HepG2 (cell line): Measurements from ENCODE around the gene ZNRD2. TPM values are rescaled to one million over a fixed set of nuclear protein-coding genes. Genes with fewer than 3 reads are reported as not detected.

Source experiments
- BORCS8-MEF2B ChIP-seq: sonication (generic); formaldehyde crosslinking; IDR thresholded peaks from 2 replicates; pipeline ENCODE4 v1.8.0; 2022; ENCODE audit warnings: mild to moderate bottlenecking, missing genetic modification reagents
- EEA1 ChIP-seq: sonication (generic); formaldehyde crosslinking; IDR thresholded peaks from 2 replicates; pipeline ENCODE4 v1.5.1; 2020; ENCODE audit warnings: mild to moderate bottlenecking, missing genetic modification reagents, borderline replicate concordance
- KDM2A ChIP-seq: sonication (generic); formaldehyde crosslinking; IDR thresholded peaks from 2 replicates; pipeline ENCODE4 v1.4.0; 2020; ENCODE audit warnings: low read depth, missing genetic modification reagents, borderline replicate concordance
- NCOA2 ChIP-seq: sonication (generic); formaldehyde crosslinking; IDR thresholded peaks from 2 replicates; pipeline ENCODE4 v1.8.0; 2022; ENCODE audit warnings: inconsistent platforms
- REL ChIP-seq: sonication (generic); formaldehyde crosslinking; conservative IDR thresholded peaks from 2 replicates; pipeline ENCODE4 v1.8.0; 2022; ENCODE audit warnings: mild to moderate bottlenecking, missing genetic modification reagents, moderate library complexity
- SMAD1 ChIP-seq: sonication (generic); formaldehyde crosslinking; IDR thresholded peaks from 2 replicates; pipeline ENCODE4 v1.4.0; 2020; ENCODE audit warnings: missing genetic modification reagents, low read depth, mild to moderate bottlenecking, borderline replicate concordance
- SOX13 ChIP-seq, 3 experiments: fragments of 450-650 bp in 1 of 3; sonication (generic) in 1 of 3; formaldehyde crosslinking in 1 of 3; IDR thresholded peaks in 2 of 3; conservative IDR thresholded peaks in 1 of 3; 2 replicates each; pipeline versions ENCODE4 v1.5.0 to v1.6.1; 2016 to 2020; ENCODE audit warnings: antibody characterized with exemption in 1 of 3, mild to moderate bottlenecking in 1 of 3, missing compliant biosample characterization in 1 of 3, missing genetic modification reagents in 1 of 3, moderate library complexity in 1 of 3
- ZBTB38 ChIP-seq: sonication (generic); formaldehyde crosslinking; IDR thresholded peaks from 2 replicates; pipeline ENCODE4 v1.5.1; 2020; ENCODE audit warnings: mild to moderate bottlenecking, missing genetic modification reagents
- ZNF296 ChIP-seq: sonication (generic); formaldehyde crosslinking; conservative IDR thresholded peaks from 2 replicates; pipeline ENCODE4 v1.5.0; 2020; ENCODE audit warnings: mild to moderate bottlenecking, missing genetic modification reagents
- ZNF431 ChIP-seq: sonication (generic); formaldehyde crosslinking; IDR thresholded peaks from 2 replicates; pipeline ENCODE4 v1.9.0; 2022; ENCODE audit warnings: missing genetic modification reagents, low read depth, mild to moderate bottlenecking, borderline replicate concordance
- ZNF83 ChIP-seq: sonication (generic); formaldehyde crosslinking; IDR thresholded peaks from 2 replicates; pipeline ENCODE4 v1.4.0; 2020; ENCODE audit warnings: missing genetic modification reagents, mild to moderate bottlenecking, borderline replicate concordance
- polyA plus RNA-seq, 8 experiments: library from polyadenylated mRNA; depleted of rRNA in 3 of 8; stranded (reverse) in 7 of 8; unstranded in 1 of 8; fragments of >200 nt; fragmentation: Illumina TruSeq in 4 of 8; extraction: Trizol in 4 of 8; gene quantifications; 2 replicates each; pipeline versions ENCODE4 v1.2.1 to v1.2.3, GENCODE V29; 2011 to 2016; ENCODE audit warnings: low read depth in 4 of 8, missing spikeins in 1 of 8, mixed read lengths in 1 of 8; ENCODE audit not compliant: insufficient read depth in 1 of 8
- total RNA-seq, 5 experiments: library from RNA; depleted of rRNA; stranded (reverse); fragments of >200 nt; fragmentation: Illumina TruSeq; extraction: Trizol; gene quantifications; 2 replicates each; pipeline ENCODE4 v1.2.3, GENCODE V29; 2016; ENCODE audit warnings: low read depth in 1 of 5
- TF ChIP-seq, protein P1 (sequence below): sonication (generic); formaldehyde crosslinking; IDR thresholded peaks from 2 replicates; pipeline ENCODE4 v1.9.0; 2021; ENCODE audit warnings: missing genetic modification reagents, borderline replicate concordance
- TF ChIP-seq, protein P2 (sequence below): sonication (generic); formaldehyde crosslinking; IDR thresholded peaks from 2 replicates; pipeline ENCODE4 v1.5.0; 2020; ENCODE audit warnings: mild to moderate bottlenecking, missing genetic modification reagents, moderate library complexity
- TF ChIP-seq, protein P3 (sequence below): sonication (generic); formaldehyde crosslinking; IDR thresholded peaks from 2 replicates; pipeline ENCODE4 v1.9.0; 2022; ENCODE audit warnings: low read depth, missing genetic modification reagents
- TF ChIP-seq, protein P4 (sequence below): sonication (generic); formaldehyde crosslinking; IDR thresholded peaks from 2 replicates; pipeline ENCODE4 v1.5.0; 2020; ENCODE audit warnings: missing genetic modification reagents
- TF ChIP-seq, protein P5 (sequence below): sonication (generic); formaldehyde crosslinking; IDR thresholded peaks from 2 replicates; pipeline ENCODE4 v1.8.0; 2022; ENCODE audit warnings: missing genetic modification reagents, mild to moderate bottlenecking, borderline replicate concordance
- TF ChIP-seq, protein P6 (sequence below): sonication (generic); formaldehyde crosslinking; IDR thresholded peaks from 2 replicates; pipeline ENCODE4 v1.4.0; 2020; ENCODE audit warnings: missing genetic modification reagents

ZNRD2 gene
- total and polyA plus RNA-seq, 2 of the 13 experiments (the other 11 are each of a cell fraction or from before 2014, with no cell fraction given), result 29.2 to 34.0 TPM

DNA sequence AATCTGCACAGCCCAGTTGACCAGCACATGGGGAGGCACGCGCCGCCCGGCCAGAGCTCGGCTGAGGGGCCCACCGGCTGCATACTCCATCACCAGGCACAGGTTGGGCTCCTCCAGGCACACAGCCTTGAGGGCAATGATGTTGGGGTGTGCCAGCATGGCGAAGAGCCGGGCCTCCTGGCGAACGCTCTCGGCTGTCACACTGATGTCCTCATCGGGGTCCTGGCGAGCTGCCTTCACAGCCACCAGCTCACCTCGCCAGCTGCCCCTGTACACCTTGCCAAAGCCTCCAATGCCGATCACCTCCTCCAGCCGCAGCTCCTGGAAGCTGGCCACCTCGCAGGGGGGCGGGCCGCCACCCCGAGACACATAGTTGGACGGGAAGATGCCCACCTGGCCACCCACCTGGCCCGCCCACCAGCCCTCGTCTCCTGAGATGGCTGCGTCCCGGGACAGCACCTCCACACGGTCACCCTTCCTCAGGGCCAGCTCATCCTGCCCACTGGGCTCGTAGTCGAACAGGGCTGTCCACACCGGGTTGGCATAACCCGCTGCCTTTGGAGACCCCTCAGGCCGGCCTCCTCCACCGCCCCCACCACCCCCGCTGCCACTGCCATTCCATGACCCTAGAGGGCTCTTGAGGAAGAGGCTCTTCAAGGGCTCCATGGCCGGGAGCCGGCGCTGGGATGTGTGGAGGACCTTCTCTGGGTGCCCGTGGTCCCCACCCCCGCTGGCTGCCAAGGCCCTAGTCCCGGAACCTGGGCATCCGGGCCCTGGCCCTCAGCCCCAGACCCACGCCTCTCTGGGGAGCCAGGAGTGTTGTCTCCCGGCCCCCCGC lies 43.0 kb downstream of the ZNRD2 start (continued):
- no peak for TF ChIP-seq SOX13 (IDR thresholded peaks at IDR 0.05)
- TF ChIP-seq SOX13 (CRISPR knock-in tag; conservative IDR thresholded peaks at IDR 0.05 in 1 of 2, IDR thresholded peaks at IDR 0.05 in 1 of 2), result no peak
- TF ChIP-seq, protein P1, sequence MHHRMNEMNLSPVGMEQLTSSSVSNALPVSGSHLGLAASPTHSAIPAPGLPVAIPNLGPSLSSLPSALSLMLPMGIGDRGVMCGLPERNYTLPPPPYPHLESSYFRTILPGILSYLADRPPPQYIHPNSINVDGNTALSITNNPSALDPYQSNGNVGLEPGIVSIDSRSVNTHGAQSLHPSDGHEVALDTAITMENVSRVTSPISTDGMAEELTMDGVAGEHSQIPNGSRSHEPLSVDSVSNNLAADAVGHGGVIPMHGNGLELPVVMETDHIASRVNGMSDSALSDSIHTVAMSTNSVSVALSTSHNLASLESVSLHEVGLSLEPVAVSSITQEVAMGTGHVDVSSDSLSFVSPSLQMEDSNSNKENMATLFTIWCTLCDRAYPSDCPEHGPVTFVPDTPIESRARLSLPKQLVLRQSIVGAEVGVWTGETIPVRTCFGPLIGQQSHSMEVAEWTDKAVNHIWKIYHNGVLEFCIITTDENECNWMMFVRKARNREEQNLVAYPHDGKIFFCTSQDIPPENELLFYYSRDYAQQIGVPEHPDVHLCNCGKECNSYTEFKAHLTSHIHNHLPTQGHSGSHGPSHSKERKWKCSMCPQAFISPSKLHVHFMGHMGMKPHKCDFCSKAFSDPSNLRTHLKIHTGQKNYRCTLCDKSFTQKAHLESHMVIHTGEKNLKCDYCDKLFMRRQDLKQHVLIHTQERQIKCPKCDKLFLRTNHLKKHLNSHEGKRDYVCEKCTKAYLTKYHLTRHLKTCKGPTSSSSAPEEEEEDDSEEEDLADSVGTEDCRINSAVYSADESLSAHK, result no peak
- no peak for TF ChIP-seq ZNF83 (CRISPR knock-in tag)
- TF ChIP-seq ZBTB38 (CRISPR knock-in tag), result no peak
- TF ChIP-seq, protein P2, sequence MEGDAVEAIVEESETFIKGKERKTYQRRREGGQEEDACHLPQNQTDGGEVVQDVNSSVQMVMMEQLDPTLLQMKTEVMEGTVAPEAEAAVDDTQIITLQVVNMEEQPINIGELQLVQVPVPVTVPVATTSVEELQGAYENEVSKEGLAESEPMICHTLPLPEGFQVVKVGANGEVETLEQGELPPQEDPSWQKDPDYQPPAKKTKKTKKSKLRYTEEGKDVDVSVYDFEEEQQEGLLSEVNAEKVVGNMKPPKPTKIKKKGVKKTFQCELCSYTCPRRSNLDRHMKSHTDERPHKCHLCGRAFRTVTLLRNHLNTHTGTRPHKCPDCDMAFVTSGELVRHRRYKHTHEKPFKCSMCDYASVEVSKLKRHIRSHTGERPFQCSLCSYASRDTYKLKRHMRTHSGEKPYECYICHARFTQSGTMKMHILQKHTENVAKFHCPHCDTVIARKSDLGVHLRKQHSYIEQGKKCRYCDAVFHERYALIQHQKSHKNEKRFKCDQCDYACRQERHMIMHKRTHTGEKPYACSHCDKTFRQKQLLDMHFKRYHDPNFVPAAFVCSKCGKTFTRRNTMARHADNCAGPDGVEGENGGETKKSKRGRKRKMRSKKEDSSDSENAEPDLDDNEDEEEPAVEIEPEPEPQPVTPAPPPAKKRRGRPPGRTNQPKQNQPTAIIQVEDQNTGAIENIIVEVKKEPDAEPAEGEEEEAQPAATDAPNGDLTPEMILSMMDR (CRISPR knock-in tag), result no peak
- no peak for TF ChIP-seq REL (CRISPR knock-in tag)
- TF ChIP-seq, protein P3, sequence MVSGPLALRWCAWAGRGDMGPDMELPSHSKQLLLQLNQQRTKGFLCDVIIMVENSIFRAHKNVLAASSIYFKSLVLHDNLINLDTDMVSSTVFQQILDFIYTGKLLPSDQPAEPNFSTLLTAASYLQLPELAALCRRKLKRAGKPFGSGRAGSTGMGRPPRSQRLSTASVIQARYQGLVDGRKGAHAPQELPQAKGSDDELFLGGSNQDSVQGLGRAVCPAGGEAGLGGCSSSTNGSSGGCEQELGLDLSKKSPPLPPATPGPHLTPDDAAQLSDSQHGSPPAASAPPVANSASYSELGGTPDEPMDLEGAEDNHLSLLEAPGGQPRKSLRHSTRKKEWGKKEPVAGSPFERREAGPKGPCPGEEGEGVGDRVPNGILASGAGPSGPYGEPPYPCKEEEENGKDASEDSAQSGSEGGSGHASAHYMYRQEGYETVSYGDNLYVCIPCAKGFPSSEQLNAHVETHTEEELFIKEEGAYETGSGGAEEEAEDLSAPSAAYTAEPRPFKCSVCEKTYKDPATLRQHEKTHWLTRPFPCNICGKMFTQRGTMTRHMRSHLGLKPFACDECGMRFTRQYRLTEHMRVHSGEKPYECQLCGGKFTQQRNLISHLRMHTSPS (CRISPR knock-in tag), result no peak
- TF ChIP-seq, protein P4, sequence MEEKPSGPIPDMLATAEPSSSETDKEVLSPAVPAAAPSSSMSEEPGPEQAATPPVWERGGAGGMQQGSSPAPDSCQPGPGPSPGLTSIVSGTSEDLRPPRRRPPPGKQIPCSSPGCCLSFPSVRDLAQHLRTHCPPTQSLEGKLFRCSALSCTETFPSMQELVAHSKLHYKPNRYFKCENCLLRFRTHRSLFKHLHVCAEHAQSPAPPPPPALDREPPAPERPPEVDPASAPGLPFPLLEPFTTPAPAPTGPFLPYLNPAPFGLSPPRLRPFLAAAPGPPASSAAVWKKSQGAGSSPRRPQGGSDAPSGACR (CRISPR knock-in tag), result no peak; the same call in 1 of the 2 replicates
- TF ChIP-seq KDM2A, result 0 out of 2 replicates have a peak, but pooled peaks have one; percentile 12
- 0 out of 2 replicates have a peak, but pooled peaks have one; percentile 67 for TF ChIP-seq EEA1
- TF ChIP-seq ZNF431 (CRISPR knock-in tag), result no peak
- 0 out of 2 replicates have a peak, but pooled peaks have one; percentile 24 for TF ChIP-seq BORCS8-MEF2B (CRISPR knock-in tag)
- TF ChIP-seq, protein P5, sequence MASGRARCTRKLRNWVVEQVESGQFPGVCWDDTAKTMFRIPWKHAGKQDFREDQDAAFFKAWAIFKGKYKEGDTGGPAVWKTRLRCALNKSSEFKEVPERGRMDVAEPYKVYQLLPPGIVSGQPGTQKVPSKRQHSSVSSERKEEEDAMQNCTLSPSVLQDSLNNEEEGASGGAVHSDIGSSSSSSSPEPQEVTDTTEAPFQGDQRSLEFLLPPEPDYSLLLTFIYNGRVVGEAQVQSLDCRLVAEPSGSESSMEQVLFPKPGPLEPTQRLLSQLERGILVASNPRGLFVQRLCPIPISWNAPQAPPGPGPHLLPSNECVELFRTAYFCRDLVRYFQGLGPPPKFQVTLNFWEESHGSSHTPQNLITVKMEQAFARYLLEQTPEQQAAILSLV (CRISPR knock-in tag), result peak; percentile 17; the same call in 1 of the 2 replicates
- TF ChIP-seq, protein P6, sequence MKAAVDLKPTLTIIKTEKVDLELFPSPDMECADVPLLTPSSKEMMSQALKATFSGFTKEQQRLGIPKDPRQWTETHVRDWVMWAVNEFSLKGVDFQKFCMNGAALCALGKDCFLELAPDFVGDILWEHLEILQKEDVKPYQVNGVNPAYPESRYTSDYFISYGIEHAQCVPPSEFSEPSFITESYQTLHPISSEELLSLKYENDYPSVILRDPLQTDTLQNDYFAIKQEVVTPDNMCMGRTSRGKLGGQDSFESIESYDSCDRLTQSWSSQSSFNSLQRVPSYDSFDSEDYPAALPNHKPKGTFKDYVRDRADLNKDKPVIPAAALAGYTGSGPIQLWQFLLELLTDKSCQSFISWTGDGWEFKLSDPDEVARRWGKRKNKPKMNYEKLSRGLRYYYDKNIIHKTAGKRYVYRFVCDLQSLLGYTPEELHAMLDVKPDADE, result no peak
- TF ChIP-seq ZNF296 (CRISPR knock-in tag), result no peak
- TF ChIP-seq SMAD1, result no peak
- no peak for TF ChIP-seq NCOA2
